H9 (cell line): ENCODE data around the gene ITK. TPM values are rescaled to one million over a fixed set of nuclear protein-coding genes. Genes with fewer than 3 reads are reported as not detected.
"Not testable (repeated sequence)": the region's sequence is repeated elsewhere in the genome, so short reads cannot be mapped to it uniquely, and the experiment has no call there.

Experiments used
- DNase-seq: peaks from one replicate; pipeline ENCODE4 v3.0.0-alpha.2; 2017
- H2AFZ ChIP-seq: one replicate; pipeline ENCODE4 v1.6.1; 2013; ENCODE audit warnings: mild to moderate bottlenecking, low read length, control low read depth, moderate library complexity
- H2AK5ac ChIP-seq: 2 replicates; pipeline ENCODE4 v1.6.1; 2013; ENCODE audit warnings: low read length, control low read depth, mixed read lengths; ENCODE audit not compliant: insufficient read length
- H2BK120ac ChIP-seq: one replicate; pipeline ENCODE4 v1.6.1; 2013; ENCODE audit warnings: low read depth, mild to moderate bottlenecking, low read length, control low read depth, inconsistent platforms; ENCODE audit not compliant: poor library complexity, severe bottlenecking
- H2BK12ac ChIP-seq: 2 replicates; pipeline ENCODE4 v1.6.1; 2013; ENCODE audit warnings: low read length, control low read depth, mixed read lengths, low read depth; ENCODE audit not compliant: insufficient read length
- H2BK15ac ChIP-seq: 2 replicates; pipeline ENCODE4 v1.6.1; 2013; ENCODE audit warnings: low read depth, low read length, control low read depth
- H2BK20ac ChIP-seq: one replicate; pipeline ENCODE4 v1.6.1; 2013; ENCODE audit warnings: low read depth, mild to moderate bottlenecking, low read length, control low read depth, inconsistent platforms; ENCODE audit not compliant: poor library complexity, severe bottlenecking
- H2BK5ac ChIP-seq: 2 replicates; pipeline ENCODE4 v1.6.1; 2013; ENCODE audit warnings: low read length, control low read depth, mixed read lengths; ENCODE audit not compliant: insufficient read length
- H3K14ac ChIP-seq: 2 replicates; pipeline ENCODE4 v1.6.1; 2013; ENCODE audit warnings: low read length, control low read depth; ENCODE audit not compliant: insufficient read depth
- H3K18ac ChIP-seq: 2 replicates; pipeline ENCODE4 v1.6.1; 2013; ENCODE audit warnings: low read depth, mild to moderate bottlenecking, mixed read lengths, low read length, control low read depth; ENCODE audit not compliant: insufficient read length
- H3K23ac ChIP-seq: 2 replicates; pipeline ENCODE4 v1.6.1; 2013; ENCODE audit warnings: low read length, control low read depth, mixed read lengths, low read depth; ENCODE audit not compliant: insufficient read length
- H3K23me2 ChIP-seq: 2 replicates; pipeline ENCODE4 v1.6.1; 2013; ENCODE audit warnings: low read depth, mild to moderate bottlenecking, mixed read lengths, low read length, control low read depth; ENCODE audit not compliant: insufficient read length, poor library complexity, severe bottlenecking
- H3K27ac ChIP-seq: 2 replicates; pipeline ENCODE4 v1.5.1; 2013; ENCODE audit warnings: low read length, control low read depth, mixed read lengths, low read depth; ENCODE audit not compliant: insufficient read length
- H3K27me3 ChIP-seq: 2 replicates; pipeline ENCODE4 v1.6.1; 2013; ENCODE audit warnings: low read length, control low read depth, inconsistent platforms; ENCODE audit not compliant: insufficient read depth
- H3K4ac ChIP-seq: 2 replicates; pipeline ENCODE4 v1.6.1; 2013; ENCODE audit warnings: low read depth, mild to moderate bottlenecking, control low read depth, inconsistent platforms, low read length, moderate library complexity
- H3K4me1 ChIP-seq: 2 replicates; pipeline ENCODE4 v1.6.1; 2013; ENCODE audit warnings: low read length, control low read depth, inconsistent platforms; ENCODE audit not compliant: insufficient read depth
- H3K4me2 ChIP-seq: 2 replicates; pipeline ENCODE4 v1.6.1; 2013; ENCODE audit warnings: low read length, control low read depth, mixed read lengths; ENCODE audit not compliant: insufficient read length, insufficient read depth
- H3K56ac ChIP-seq: 2 replicates; pipeline ENCODE4 v1.6.1; 2013; ENCODE audit warnings: low read depth, mild to moderate bottlenecking, mixed read lengths, low read length, control low read depth; ENCODE audit not compliant: insufficient read length
- H3K79me1 ChIP-seq: 2 replicates; pipeline ENCODE4 v1.6.1; 2013; ENCODE audit warnings: low read depth, mild to moderate bottlenecking, moderate library complexity, low read length, control low read depth, inconsistent platforms; ENCODE audit not compliant: insufficient read depth, poor library complexity, severe bottlenecking
- H3K79me2 ChIP-seq: 2 replicates; pipeline ENCODE4 v1.6.1; 2013; ENCODE audit warnings: low read length, control low read depth, inconsistent platforms; ENCODE audit not compliant: insufficient read depth
- H3K9ac ChIP-seq: 2 replicates; pipeline ENCODE4 v1.6.1; 2013; ENCODE audit warnings: low read length, control low read depth, mixed read lengths; ENCODE audit not compliant: insufficient read length; ENCODE audit errors: extremely low read depth
- H3K9me3 ChIP-seq: one replicate; pipeline ENCODE4 v1.6.1; 2013; ENCODE audit warnings: low read depth, low read length, inconsistent platforms; ENCODE audit not compliant: control insufficient read depth
- H3T11ph ChIP-seq: one replicate; pipeline ENCODE4 v1.6.1; 2013; ENCODE audit warnings: mild to moderate bottlenecking, low read length, control low read depth, inconsistent platforms
- H4K20me1 ChIP-seq: one replicate; pipeline ENCODE4 v1.6.1; 2013; ENCODE audit not compliant: control insufficient read depth, insufficient read length, insufficient read depth
- H4K5ac ChIP-seq: 2 replicates; pipeline ENCODE4 v1.6.1; 2013; ENCODE audit warnings: low read depth, mild to moderate bottlenecking, mixed read lengths, low read length, control low read depth; ENCODE audit not compliant: insufficient read length
- H4K8ac ChIP-seq: replicated peaks from 2 replicates; pipeline ENCODE4 v1.6.1; 2013; ENCODE audit warnings: low read length, control low read depth, mixed read lengths, low read depth; ENCODE audit not compliant: insufficient read length
- H4K91ac ChIP-seq: 2 replicates; pipeline ENCODE4 v1.6.1; 2013; ENCODE audit warnings: low read depth, mild to moderate bottlenecking, moderate library complexity, mixed read lengths, low read length, control low read depth; ENCODE audit not compliant: insufficient read length
- H3K27ac Mint-ChIP-seq, 3 experiments: 2 replicates in 2 of 3; 3 replicates in 1 of 3; pipeline ENCODE4 v1.8.0; 2020 to 2021; ENCODE audit warnings: mixed read lengths in 3 of 3, mild to moderate bottlenecking in 1 of 3, moderate library complexity in 1 of 3
- H3K27me3 Mint-ChIP-seq: 2 replicates; pipeline ENCODE4 v1.8.0; 2021; ENCODE audit warnings: low read depth, mild to moderate bottlenecking, moderate library complexity, mixed read lengths
- H3K36me3 Mint-ChIP-seq, 3 experiments: 2 replicates in 2 of 3; 3 replicates in 1 of 3; pipeline ENCODE4 v1.8.0; 2020 to 2021; ENCODE audit warnings: low read depth in 3 of 3, mixed read lengths in 3 of 3; ENCODE audit not compliant: insufficient read depth in 1 of 3
- H3K4me1 Mint-ChIP-seq, 2 experiments: 2 replicates each; pipeline ENCODE4 v1.8.0; 2020; ENCODE audit warnings: mixed read lengths in 2 of 2
- H3K4me3 Mint-ChIP-seq, 2 experiments: 2 replicates in 1 of 2; 3 replicates in 1 of 2; pipeline ENCODE4 v1.8.0; 2020 to 2021; ENCODE audit warnings: mild to moderate bottlenecking in 2 of 2, mixed read lengths in 2 of 2, moderate library complexity in 1 of 2
- H3K9me3 Mint-ChIP-seq, 2 experiments: 2 replicates in 1 of 2; 3 replicates in 1 of 2; pipeline ENCODE4 v1.8.0; 2020; ENCODE audit warnings: mild to moderate bottlenecking in 2 of 2, mixed read lengths in 2 of 2, moderate library complexity in 1 of 2
- CTCF ChIP-seq: fragments of 200-600 bp; sonication (generic); conservative IDR thresholded peaks from 3 replicates; pipeline ENCODE4 v1.8.0; 2021; ENCODE audit warnings: antibody characterized with exemption, mild to moderate bottlenecking
- WGBS: extraction: QIAGEN DNeasy Blood & Tissue Kit; methylation state at CpG from one replicate; pipeline ENCODE4 v1.1.7; 2013; ENCODE audit warnings: missing lambda C conversion rate, low lambda C conversion rate, mixed read lengths; ENCODE audit not compliant: insufficient read length; ENCODE audit errors: extremely low coverage; 5-methylcytosine and 5-hydroxymethylcytosine counted together
- total RNA-seq: library from RNA; stranded (reverse); gene quantifications from 2 replicates; pipeline ENCODE4 v1.2.1, GENCODE V29; 2021

ITK gene
- total RNA-seq, 1 experiment from 2014 or later, result 0.22 TPM

- Histone ChIP-seq H3K18ac (no peak overlapping the region), H4K91ac (no peak overlapping the region), H3K4ac (no peak overlapping the region), H2AFZ (no peak overlapping the region), H3T11ph (no peak overlapping the region), H3K9ac (no peak overlapping the region), H3K27ac (no peak overlapping the region), H3K23ac (no peak overlapping the region), H3K4me1 (no peaks in the 10 kb centered on the region), H3K79me1 (no peaks in the 10 kb centered on the region), H3K4me2 (no peak overlapping the region), H2BK20ac (no peak overlapping the region), H3K9me3 (no peaks in the 10 kb centered on the region), H2AK5ac (no peak overlapping the region), H3K79me2 (no peaks in the 10 kb centered on the region), H2BK15ac (no peak overlapping the region), H3K14ac (no peak overlapping the region), H3K56ac (no peak overlapping the region), H4K20me1 (no peaks in the 10 kb centered on the region), H4K5ac (no peak overlapping the region), H2BK5ac (no peak overlapping the region), H4K8ac (no peak overlapping the region), H2BK120ac (no peak overlapping the region), H3K23me2 (no peaks in the 10 kb centered on the region), H3K27me3 (no peaks in the 10 kb centered on the region), H2BK12ac (no peak overlapping the region)
- WGBS, result no CpG with 5 or more reads among the region's 6 CpGs
- no peak overlapping the region for H3K27ac Mint-ChIP-seq
- H3K36me3 Mint-ChIP-seq, result peaks cover 0 to 7% (median 0%) of the 10 kb centered on the region in 3 experiments; a peak in 2 of 7 replicates
- DNase-seq, result no peak
- peaks cover 4 to 6% of the 10 kb centered on the region in 2 experiments; a peak in 3 of 5 replicates for H3K9me3 Mint-ChIP-seq
- peaks cover 0 to 6% of the 10 kb centered on the region in 2 experiments; a peak in 2 of 4 replicates for H3K4me1 Mint-ChIP-seq
- H3K4me3 Mint-ChIP-seq, result no peak overlapping the region
- H3K27me3 Mint-ChIP-seq, result no peaks in the 10 kb centered on the region
- no peak for TF ChIP-seq CTCF
Measured at GRCh38 chr5:157205708-157206107, 25.1 kb downstream of the ITK start.

DNA sequence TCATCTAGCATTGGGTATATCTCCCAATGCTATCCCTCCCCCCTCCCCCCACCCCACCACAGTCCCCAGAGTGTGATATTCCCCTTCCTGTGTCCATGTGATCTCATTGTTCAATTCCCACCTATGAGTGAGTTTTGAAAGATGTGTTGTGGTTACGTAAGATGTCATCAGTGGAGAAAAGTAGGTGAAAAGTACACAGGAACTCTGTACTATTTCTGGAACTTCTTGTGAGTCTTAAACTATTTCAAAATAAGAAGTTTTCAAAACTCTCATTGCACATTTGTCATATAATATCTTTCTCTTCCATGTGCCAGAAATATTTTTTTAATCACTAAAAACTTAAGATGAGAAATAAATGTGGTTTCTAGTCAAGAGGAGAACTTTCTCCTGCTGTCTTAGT, 30.0 kb downstream of the ITK start:
- not testable (repeated sequence) for H3K27ac ChIP-seq, H3K36me3 Mint-ChIP-seq, H3K14ac ChIP-seq, H3K27me3 ChIP-seq, H2BK12ac ChIP-seq, H3T11ph ChIP-seq, H3K27me3 Mint-ChIP-seq, H3K18ac ChIP-seq, H3K23ac ChIP-seq, H3K4ac ChIP-seq, H3K9ac ChIP-seq, H3K9me3 ChIP-seq, H2AFZ ChIP-seq, H3K79me2 ChIP-seq, H2AK5ac ChIP-seq, H4K91ac ChIP-seq, H4K8ac ChIP-seq, H3K4me2 ChIP-seq, H3K27ac Mint-ChIP-seq, H3K4me1 Mint-ChIP-seq, H2BK15ac ChIP-seq, H4K5ac ChIP-seq, H3K23me2 ChIP-seq, H2BK120ac ChIP-seq, H4K20me1 ChIP-seq, H2BK5ac ChIP-seq, DNase-seq, H3K9me3 Mint-ChIP-seq, H3K4me3 Mint-ChIP-seq, H3K4me1 ChIP-seq, H3K56ac ChIP-seq, H3K79me1 ChIP-seq, H2BK20ac ChIP-seq
- no CpG with 5 or more reads among the region's 1 CpG for WGBS
